Measurements from ENCODE around the gene MTAP.
A peak's percentile ranks its signal among the peaks of the same experiment; 100 is the strongest.

Gene MTAP

GRCh38 chr9:21795483-21795882 lies 7.0 kb upstream of the MTAP start:
- no peaks in the 10 kb centered on the region for H3K36me3 ChIP-seq (ENCODE audit: control insufficient read depth in 1 of 2, insufficient read depth in 2 of 2, low read depth in 1 of 2, low read length in 2 of 2)
- H3K23ac ChIP-seq (ENCODE audit: low read length in 2 of 2): no peak overlapping the region
- H3K9me3 ChIP-seq (ENCODE audit: control insufficient read depth, low read length): no peaks in the 10 kb centered on the region
- no peak overlapping the region for H3K4ac ChIP-seq (ENCODE audit: low read depth in 1 of 2, low read length in 2 of 2)
- no peak overlapping the region for H3K9ac ChIP-seq (ENCODE audit: low read length)
- H3K4me1 ChIP-seq (ENCODE audit: control insufficient read depth, insufficient read depth, low read depth, low read length): no peaks in the 10 kb centered on the region
- no peak overlapping the region for H3K18ac ChIP-seq (ENCODE audit: low read depth in 1 of 2, low read length in 2 of 2)
- H4K8ac ChIP-seq (ENCODE audit: low read length): no peak overlapping the region
- H2BK15ac ChIP-seq (ENCODE audit: low read depth, poor library complexity, severe bottlenecking): no peak overlapping the region
- 54% methylated on average over 2 of the region's 2 CpGs for WGBS
- H3K4me2 ChIP-seq (ENCODE audit: low read length, poor library complexity, severe bottlenecking): no peak overlapping the region
- H2AFZ ChIP-seq (ENCODE audit: low read depth, low read length): no peak overlapping the region
- no peak overlapping the region for H3K27ac ChIP-seq (ENCODE audit: low read length, poor library complexity, severe bottlenecking)
- no peak overlapping the region for H3K14ac ChIP-seq (ENCODE audit: low read length in 2 of 2)
- no peak overlapping the region for H2BK120ac ChIP-seq (ENCODE audit: low read depth, low read length)
- H3K4me3 ChIP-seq (ENCODE audit: insufficient read depth in 1 of 2, low read depth in 1 of 2, low read length in 2 of 2): no peak overlapping the region
- no peaks in the 10 kb centered on the region for H3K79me1 ChIP-seq (replicated peaks; ENCODE audit: low read length, poor library complexity, severe bottlenecking)
- no peak overlapping the region for H4K91ac ChIP-seq (ENCODE audit: low read length)
- H2BK5ac ChIP-seq (ENCODE audit: low read depth, low read length, poor library complexity, severe bottlenecking): no peak overlapping the region
- peaks cover 0 to 13% of the 10 kb centered on the region in 2 experiments for H3K27me3 ChIP-seq (ENCODE audit: control insufficient read depth in 1 of 2, insufficient read depth in 1 of 2, low read length in 2 of 2)
- H2BK12ac ChIP-seq (ENCODE audit: low read length in 2 of 2): no peak overlapping the region
- DNase-seq: no peak
- H2AK5ac ChIP-seq (ENCODE audit: low read length, severe bottlenecking): no peak overlapping the region

GRCh38 chr9:21796768-21797167 lies 5.7 kb upstream of the MTAP start:
- Histone ChIP-seq H2BK5ac (ENCODE audit: low read depth, low read length, poor library complexity, severe bottlenecking) (no peak overlapping the region), H2AK5ac (ENCODE audit: low read length, severe bottlenecking) (no peak overlapping the region), H3K36me3 (ENCODE audit: control insufficient read depth in 1 of 2, insufficient read depth in 2 of 2, low read depth in 1 of 2, low read length in 2 of 2) (no peaks in the 10 kb centered on the region), H3K4me2 (ENCODE audit: low read length, poor library complexity, severe bottlenecking) (no peak overlapping the region), H3K4ac (ENCODE audit: low read depth in 1 of 2, low read length in 2 of 2) (no peak overlapping the region), H3K14ac (ENCODE audit: low read length in 2 of 2) (no peak overlapping the region), H2BK12ac (ENCODE audit: low read length in 2 of 2) (no peak overlapping the region), H3K79me1 (replicated peaks; ENCODE audit: low read length, poor library complexity, severe bottlenecking) (no peaks in the 10 kb centered on the region), H3K4me3 (ENCODE audit: insufficient read depth in 1 of 2, low read depth in 1 of 2, low read length in 2 of 2) (no peak overlapping the region), H4K91ac (ENCODE audit: low read length) (no peak overlapping the region), H3K27me3 (ENCODE audit: control insufficient read depth in 1 of 2, insufficient read depth in 1 of 2, low read length in 2 of 2) (peaks cover 0 to 7% of the 10 kb centered on the region in 2 experiments), H3K9ac (ENCODE audit: low read length) (peak overlapping the region; percentile 12), H2BK120ac (ENCODE audit: low read depth, low read length) (no peak overlapping the region), H3K27ac (ENCODE audit: low read length, poor library complexity, severe bottlenecking) (peak overlapping the region; percentile 19), H3K9me3 (ENCODE audit: control insufficient read depth, low read length) (no peaks in the 10 kb centered on the region), H3K18ac (ENCODE audit: low read depth in 1 of 2, low read length in 2 of 2) (no peak overlapping the region), H2BK15ac (ENCODE audit: low read depth, poor library complexity, severe bottlenecking) (no peak overlapping the region), H2AFZ (ENCODE audit: low read depth, low read length) (no peak overlapping the region), H4K8ac (ENCODE audit: low read length) (no peak overlapping the region), H3K4me1 (ENCODE audit: control insufficient read depth, insufficient read depth, low read depth, low read length) (peaks cover 4% of the 10 kb centered on the region), H3K23ac (ENCODE audit: low read length in 2 of 2) (no peak overlapping the region)
- 45% methylated on average over 3 of the region's 3 CpGs for WGBS
- DNase-seq: peak; percentile 15

GRCh38 chr9:21800931-21801682 lies 1.3 kb upstream of the MTAP start:
- no peak overlapping the region for H3K23ac ChIP-seq (ENCODE audit: low read length in 2 of 2)
- no peak overlapping the region for H2AK5ac ChIP-seq (ENCODE audit: low read length, severe bottlenecking)
- H3K9ac ChIP-seq (ENCODE audit: low read length): peak overlapping the region; percentile 94
- peaks cover 2% of the 10 kb centered on the region for H3K79me1 ChIP-seq (replicated peaks; ENCODE audit: low read length, poor library complexity, severe bottlenecking)
- H3K18ac ChIP-seq (ENCODE audit: low read depth in 1 of 2, low read length in 2 of 2): peak overlapping the region in 1 of 2 experiments; percentile 73
- no peak overlapping the region for H3K14ac ChIP-seq (ENCODE audit: low read length in 2 of 2)
- no peak overlapping the region for H2BK120ac ChIP-seq (ENCODE audit: low read depth, low read length)
- peaks cover 6% of the 10 kb centered on the region for H3K4me1 ChIP-seq (ENCODE audit: control insufficient read depth, insufficient read depth, low read depth, low read length)
- peak overlapping the region; percentile 64 for H3K4me2 ChIP-seq (ENCODE audit: low read length, poor library complexity, severe bottlenecking)
- H3K9me3 ChIP-seq (ENCODE audit: control insufficient read depth, low read length): no peaks in the 10 kb centered on the region
- H3K36me3 ChIP-seq (ENCODE audit: control insufficient read depth in 1 of 2, insufficient read depth in 2 of 2, low read depth in 1 of 2, low read length in 2 of 2): peaks cover 4 to 10% of the 10 kb centered on the region in 2 experiments
- peak overlapping the region; percentile 97 for H4K8ac ChIP-seq (ENCODE audit: low read length)
- no peak overlapping the region for H2BK12ac ChIP-seq (ENCODE audit: low read length in 2 of 2)
- no peaks in the 10 kb centered on the region for H3K27me3 ChIP-seq (ENCODE audit: control insufficient read depth in 1 of 2, insufficient read depth in 1 of 2, low read length in 2 of 2)
- 96% methylated on average over 6 of the region's 11 CpGs for WGBS
- no peak overlapping the region for H2AFZ ChIP-seq (ENCODE audit: low read depth, low read length)
- DNase-seq: no peak
- no peak overlapping the region for H2BK15ac ChIP-seq (ENCODE audit: low read depth, poor library complexity, severe bottlenecking)
- H3K4ac ChIP-seq (ENCODE audit: low read depth in 1 of 2, low read length in 2 of 2): peak overlapping the region in 1 of 2 experiments; percentile 91
- H3K4me3 ChIP-seq (ENCODE audit: insufficient read depth in 1 of 2, low read depth in 1 of 2, low read length in 2 of 2): peak overlapping the region in 1 of 2 experiments; percentile 86
- H2BK5ac ChIP-seq (ENCODE audit: low read depth, low read length, poor library complexity, severe bottlenecking): no peak overlapping the region
- H4K91ac ChIP-seq (ENCODE audit: low read length): no peak overlapping the region
- H3K27ac ChIP-seq (ENCODE audit: low read length, poor library complexity, severe bottlenecking): no peak overlapping the region

GRCh38 chr9:21801683-21802417 lies 586 bp upstream of the MTAP start:
- Histone ChIP-seq H3K4me2 (ENCODE audit: low read length, poor library complexity, severe bottlenecking) (peak overlapping the region; percentile 64), H3K14ac (ENCODE audit: low read length in 2 of 2) (no peak overlapping the region), H4K8ac (ENCODE audit: low read length) (peak overlapping the region; percentile 97), H3K18ac (ENCODE audit: low read depth in 1 of 2, low read length in 2 of 2) (peak overlapping the region; percentile 25 to 73), H3K9me3 (ENCODE audit: control insufficient read depth, low read length) (no peaks in the 10 kb centered on the region), H3K27ac (ENCODE audit: low read length, poor library complexity, severe bottlenecking) (peak overlapping the region; percentile 93), H3K27me3 (ENCODE audit: control insufficient read depth in 1 of 2, insufficient read depth in 1 of 2, low read length in 2 of 2) (no peaks in the 10 kb centered on the region), H2BK15ac (ENCODE audit: low read depth, poor library complexity, severe bottlenecking) (peak overlapping the region; percentile 23), H2BK120ac (ENCODE audit: low read depth, low read length) (peak overlapping the region; percentile 19), H3K4me3 (ENCODE audit: insufficient read depth in 1 of 2, low read depth in 1 of 2, low read length in 2 of 2) (peak overlapping the region; percentile 59 to 86), H3K4ac (ENCODE audit: low read depth in 1 of 2, low read length in 2 of 2) (peak overlapping the region; percentile 9 to 91), H3K36me3 (ENCODE audit: control insufficient read depth in 1 of 2, insufficient read depth in 2 of 2, low read depth in 1 of 2, low read length in 2 of 2) (peaks cover 7 to 12% of the 10 kb centered on the region in 2 experiments), H2BK12ac (ENCODE audit: low read length in 2 of 2) (peak overlapping the region in 1 of 2 experiments; percentile 5), H4K91ac (ENCODE audit: low read length) (no peak overlapping the region), H2AK5ac (ENCODE audit: low read length, severe bottlenecking) (peak overlapping the region; percentile 75), H2BK5ac (ENCODE audit: low read depth, low read length, poor library complexity, severe bottlenecking) (peak overlapping the region; percentile 66), H3K23ac (ENCODE audit: low read length in 2 of 2) (no peak overlapping the region), H3K4me1 (ENCODE audit: control insufficient read depth, insufficient read depth, low read depth, low read length) (peaks cover 10% of the 10 kb centered on the region), H3K79me1 (replicated peaks; ENCODE audit: low read length, poor library complexity, severe bottlenecking) (peaks cover 3% of the 10 kb centered on the region), H3K9ac (ENCODE audit: low read length) (peak overlapping the region; percentile 94), H2AFZ (ENCODE audit: low read depth, low read length) (peak overlapping the region; percentile 72)
- 11% methylated on average over 29 of the region's 37 CpGs for WGBS
- DNase-seq: peak; percentile 85

All from mesenchymal stem cell (in vitro differentiated cells and primary cell).